Amniotic epithelial cell (primary cell): ENCODE results near the gene CTRL.
"Not testable (repeated sequence)": the region's sequence is repeated elsewhere in the genome, so short reads cannot be mapped to it uniquely, and the experiment has no call there.

Experiments used
- DNase-seq: peaks from one replicate; pipeline ENCODE4 v3.0.0-alpha.2; 2010; ENCODE audit warnings: low read depth

CTRL gene

GRCh38 chr16:67941469-67942199, 10.0 kb upstream of the CTRL start:
- DNase-seq: no peak

GRCh38 chr16:67940446-67941089, 8.9 kb upstream of the CTRL start:
- no peak for DNase-seq

GRCh38 chr16:67939507-67940445, 8.1 kb upstream of the CTRL start:
- DNase-seq: no peak

GRCh38 chr16:67937713-67938112, 6.1 kb upstream of the CTRL start:
- DNase-seq: not testable (repeated sequence)

- no peak for DNase-seq
Observed at GRCh38 chr16:67936880-67937605, 5.4 kb upstream of the CTRL start.

- DNase-seq: peak; percentile 62
Observed at GRCh38 chr16:67936124-67936879, 4.6 kb upstream of the CTRL start, which contains the start of gene PSMB10. Gene PSMB10, minus strand, starts transcription at chr16:67936850. Its CDS starts 101 bp downstream, at chr16:67936749.

GRCh38 chr16:67935402-67936123, 3.9 kb upstream of the CTRL start:
- peak; percentile 92 for DNase-seq

- DNase-seq: no peak
Observed at GRCh38 chr16:67935101-67935401, 3.4 kb upstream of the CTRL start.

- DNase-seq: no peak
Observed at GRCh38 chr16:67934306-67935100, 2.8 kb upstream of the CTRL start.

GRCh38 chr16:67933805-67934204, 2.1 kb upstream of the CTRL start:
- DNase-seq: no peak

GRCh38 chr16:67932462-67932840, 789 bp upstream of the CTRL start:
- DNase-seq: no peak

- no peak for DNase-seq
Observed at GRCh38 chr16:67930678-67931211, 917 bp downstream of the CTRL start.

- DNase-seq: no peak
Observed at GRCh38 chr16:67930191-67930590, 1.5 kb downstream of the CTRL start.

GRCh38 chr16:67928561-67929364, 2.9 kb downstream of the CTRL start:
- DNase-seq: peak; percentile 37

GRCh38 chr16:67928147-67928546, 3.5 kb downstream of the CTRL start:
- no peak for DNase-seq

- DNase-seq: no peak
Observed at GRCh38 chr16:67927131-67927941, 4.3 kb downstream of the CTRL start.

- DNase-seq: peak; percentile 40
Observed at GRCh38 chr16:67926181-67926750, 5.4 kb downstream of the CTRL start.
